B cell (primary cell): Measurements from ENCODE around the gene MLIP. TPM values are rescaled to one million over a fixed set of nuclear protein-coding genes. Genes with fewer than 3 reads are reported as not detected.

Source experiments
- ATAC-seq: fragments of 200-7000 bp; cut with Tn5 transposase; one replicate; pipeline ENCODE4 v1.10.0; 2021; ENCODE audit warnings: low read depth, mild to moderate bottlenecking, moderate number of reproducible peaks, moderate library complexity
- CTCF ChIA-PET: fragments of 350-600 bp; sonication (Branson Sonifier 250); formaldehyde crosslinking; loops from one replicate; lab custom pipeline; 2021; ENCODE audit warnings: antibody characterized with exemption, inconsistent platforms; lab: Charles Lee
- POLR2A ChIA-PET: fragments of 350-600 bp; sonication (Branson Sonifier 250); formaldehyde crosslinking; loops from one replicate; lab custom pipeline; 2021; ENCODE audit warnings: antibody characterized with exemption; lab: Charles Lee
- DNase-seq: peaks from one replicate; pipeline ENCODE4 v3.0.0; 2013
- H2AFZ ChIP-seq: 2 replicates; pipeline ENCODE4 v1.6.1; 2012; ENCODE audit warnings: mild to moderate bottlenecking, low read depth, low read length; ENCODE audit not compliant: insufficient read depth, poor library complexity, severe bottlenecking
- H3K27ac ChIP-seq, 2 donors: 1 replicate in 1 of 2; 2 replicates in 1 of 2; pipeline ENCODE4 v1.5.1; 2012 to 2013; ENCODE audit warnings: low read length in 2 of 2, mild to moderate bottlenecking in 2 of 2, moderate library complexity in 1 of 2
- H3K27me3 ChIP-seq, 4 experiments: fragments of 200-600 bp in 1 of 4; sonication (generic) in 1 of 4; replicated peaks in 1 of 4; 1 replicate in 2 of 4; 2 replicates in 2 of 4; pipeline versions ENCODE4 v1.6.1 to v1.7.0; 2013 to 2016; ENCODE audit warnings: low read length in 3 of 4, mild to moderate bottlenecking in 2 of 4, mixed read lengths in 1 of 4, moderate library complexity in 1 of 4; ENCODE audit not compliant: insufficient read depth in 4 of 4, control insufficient read depth in 3 of 4; ENCODE audit errors: control extremely low read depth in 1 of 4
- H3K36me3 ChIP-seq, 2 experiments: replicated peaks in 1 of 2; 1 replicate in 1 of 2; 2 replicates in 1 of 2; pipeline versions ENCODE4 v1.6.1 to v1.7.1; 2013; ENCODE audit warnings: low read length in 1 of 2; ENCODE audit not compliant: insufficient read depth in 2 of 2, control insufficient read depth in 1 of 2; ENCODE audit errors: control extremely low read depth in 1 of 2, extremely low read depth in 1 of 2
- H3K4me1 ChIP-seq, 2 donors: fragments of 200-600 bp in 1 of 2; sonication (generic) in 1 of 2; 1 replicate in 1 of 2; 2 replicates in 1 of 2; pipeline versions ENCODE4 v1.5.1 to v1.6.1; 2013 to 2017; ENCODE audit warnings: low read length in 2 of 2; ENCODE audit not compliant: control insufficient read depth in 2 of 2, insufficient read depth in 2 of 2
- H3K4me2 ChIP-seq: replicated peaks from 2 replicates; pipeline ENCODE3; 2012; ENCODE audit warnings: mild to moderate bottlenecking, low read depth, low read length; ENCODE audit not compliant: poor library complexity, severe bottlenecking
- H3K4me3 ChIP-seq, 5 experiments: fragments of 200-600 bp in 1 of 5; sonication (generic) in 1 of 5; 1 replicate in 3 of 5; 2 replicates in 2 of 5; pipeline versions ENCODE4 v1.5.1 to v1.7.0; 2011 to 2016; ENCODE audit warnings: low read length in 4 of 5, mild to moderate bottlenecking in 4 of 5, low read depth in 2 of 5, control low read depth in 1 of 5, moderate library complexity in 1 of 5; ENCODE audit not compliant: insufficient read depth in 1 of 5; ENCODE audit errors: control extremely low read depth in 1 of 5, extremely low read depth in 1 of 5
- H3K79me2 ChIP-seq: fragments of 200-600 bp; sonication (generic); one replicate; pipeline ENCODE4 v1.6.0; 2016; ENCODE audit warnings: low read length; ENCODE audit not compliant: control insufficient read depth, insufficient read depth
- H3K9ac ChIP-seq: fragments of 200-600 bp; sonication (generic); 2 replicates; pipeline ENCODE4 v1.6.1; 2017; ENCODE audit warnings: mild to moderate bottlenecking, low read length, moderate library complexity
- H3K9me3 ChIP-seq, 3 donors: one replicate each; pipeline versions ENCODE4 v1.6.1 to v1.7.1; 2013; ENCODE audit warnings: low read length in 2 of 3; ENCODE audit not compliant: control insufficient read depth in 2 of 3, insufficient read depth in 1 of 3; ENCODE audit errors: control extremely low read depth in 1 of 3
- H4K20me1 ChIP-seq: 2 replicates; pipeline ENCODE4 v1.6.0; 2012; ENCODE audit warnings: mild to moderate bottlenecking, low read length; ENCODE audit not compliant: insufficient read depth, control insufficient read depth, poor library complexity, severe bottlenecking
- H3K27ac Mint-ChIP-seq: one replicate; pipeline ENCODE4 v1.8.0; 2021; ENCODE audit warnings: mixed read lengths
- H3K27me3 Mint-ChIP-seq: one replicate; pipeline ENCODE4 v1.8.0; 2021; ENCODE audit warnings: mixed read lengths
- H3K4me1 Mint-ChIP-seq: one replicate; pipeline ENCODE4 v1.8.0; 2021; ENCODE audit warnings: mixed read lengths
- H3K4me3 Mint-ChIP-seq: one replicate; pipeline ENCODE4 v1.8.0; 2021; ENCODE audit warnings: mixed read lengths
- H3K9me3 Mint-ChIP-seq: one replicate; pipeline ENCODE4 v1.8.0; 2022; ENCODE audit warnings: mixed read lengths; ENCODE audit not compliant: insufficient read depth
- EZH2 ChIP-seq: IDR thresholded peaks from 2 replicates; pipeline ENCODE4 v1.6.1; 2012; ENCODE audit warnings: borderline replicate concordance, low read depth, mild to moderate bottlenecking, moderate library complexity, low read length; ENCODE audit not compliant: insufficient read depth, poor library complexity, severe bottlenecking
- WGBS: methylation state at CpG from one replicate; pipeline ENCODE4 v1.1.5; 2013; ENCODE audit warnings: missing lambda C conversion rate; ENCODE audit not compliant: insufficient coverage; 5-methylcytosine and 5-hydroxymethylcytosine counted together
- intact Hi-C: fragments of 100-400 bp; cut with micrococcal nuclease; formaldehyde crosslinking; loops from one replicate; pipeline ENCODE4 v1.10.0; 2022
- polyA plus RNA-seq: library from polyadenylated mRNA; depleted of rRNA; stranded (reverse); fragments of >200 nt; gene quantifications from 2 replicates; pipeline ENCODE4 v1.2.3, GENCODE V29; 2012
- total RNA-seq, 2 donors: library from RNA; stranded (reverse); fragments of 120-200 nt in 1 of 2; gene quantifications; 1 replicate in 1 of 2; 2 replicates in 1 of 2; pipeline versions ENCODE4 v1.2.3 to v1.2.4, GENCODE V29; 2013 to 2022
- TF ChIP-seq, protein P1 (sequence below): fragments of 200-600 bp; IDR thresholded peaks from one replicate; pipeline ENCODE4 v1.8.0; 2022; ENCODE audit warnings: antibody characterized with exemption, mild to moderate bottlenecking

MLIP gene
- total and polyA plus RNA-seq, 2 donors (not counting 1 experiment from before 2014, with no cell fraction given), result not detected

DNA sequence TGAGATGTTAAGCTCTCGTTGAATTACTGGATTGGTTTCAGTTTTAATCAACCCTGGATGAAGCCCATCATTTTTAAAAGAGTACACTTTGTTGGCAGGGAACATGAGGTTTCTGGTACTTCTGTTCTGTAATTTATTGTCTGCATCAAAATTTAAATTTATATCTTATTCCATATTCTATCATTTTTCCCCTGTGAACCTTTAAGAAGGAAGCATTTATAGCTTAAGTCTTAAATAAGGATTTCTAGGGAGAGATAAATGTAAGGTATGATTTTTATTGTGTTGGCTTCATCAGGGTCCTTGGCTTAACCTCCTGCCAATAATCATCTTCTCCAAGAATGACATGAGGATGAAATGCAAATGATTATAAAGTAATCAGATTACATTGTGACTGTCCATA, 40.6 kb downstream of the MLIP start:
- DNase-seq (no peak), ATAC-seq (no peak)
- Histone ChIP-seq H3K9me3 (peaks cover 0 to 2% (median 0%) of the 10 kb centered on the region in 3 donors), H3K9ac (no peak overlapping the region), H3K4me3 (no peak overlapping the region), H3K4me1 (no peaks in the 10 kb centered on the region), H3K27me3 (no peaks in the 10 kb centered on the region), H3K27ac (no peak overlapping the region), H4K20me1 (no peaks in the 10 kb centered on the region), H3K79me2 (no peaks in the 10 kb centered on the region), H2AFZ (no peak overlapping the region), H3K36me3 (no peaks in the 10 kb centered on the region), H3K4me2 (no peak overlapping the region)
- WGBS, result 40% methylated on average over 1 of the region's 1 CpG
- ChIA-PET POLR2A (no interaction called here), CTCF (no interaction called here)
- no peak overlapping the region for H3K4me3 Mint-ChIP-seq
- no peak overlapping the region for H3K27ac Mint-ChIP-seq
- TF ChIP-seq EZH2, result no peak
- TF ChIP-seq, protein P1, sequence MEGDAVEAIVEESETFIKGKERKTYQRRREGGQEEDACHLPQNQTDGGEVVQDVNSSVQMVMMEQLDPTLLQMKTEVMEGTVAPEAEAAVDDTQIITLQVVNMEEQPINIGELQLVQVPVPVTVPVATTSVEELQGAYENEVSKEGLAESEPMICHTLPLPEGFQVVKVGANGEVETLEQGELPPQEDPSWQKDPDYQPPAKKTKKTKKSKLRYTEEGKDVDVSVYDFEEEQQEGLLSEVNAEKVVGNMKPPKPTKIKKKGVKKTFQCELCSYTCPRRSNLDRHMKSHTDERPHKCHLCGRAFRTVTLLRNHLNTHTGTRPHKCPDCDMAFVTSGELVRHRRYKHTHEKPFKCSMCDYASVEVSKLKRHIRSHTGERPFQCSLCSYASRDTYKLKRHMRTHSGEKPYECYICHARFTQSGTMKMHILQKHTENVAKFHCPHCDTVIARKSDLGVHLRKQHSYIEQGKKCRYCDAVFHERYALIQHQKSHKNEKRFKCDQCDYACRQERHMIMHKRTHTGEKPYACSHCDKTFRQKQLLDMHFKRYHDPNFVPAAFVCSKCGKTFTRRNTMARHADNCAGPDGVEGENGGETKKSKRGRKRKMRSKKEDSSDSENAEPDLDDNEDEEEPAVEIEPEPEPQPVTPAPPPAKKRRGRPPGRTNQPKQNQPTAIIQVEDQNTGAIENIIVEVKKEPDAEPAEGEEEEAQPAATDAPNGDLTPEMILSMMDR, result no peak
- H3K9me3 Mint-ChIP-seq, result peaks cover 2% of the 10 kb centered on the region
- intact Hi-C loops, result no loop called here
- H3K27me3 Mint-ChIP-seq, result no peaks in the 10 kb centered on the region
- H3K4me1 Mint-ChIP-seq, result no peaks in the 10 kb centered on the region

DNA sequence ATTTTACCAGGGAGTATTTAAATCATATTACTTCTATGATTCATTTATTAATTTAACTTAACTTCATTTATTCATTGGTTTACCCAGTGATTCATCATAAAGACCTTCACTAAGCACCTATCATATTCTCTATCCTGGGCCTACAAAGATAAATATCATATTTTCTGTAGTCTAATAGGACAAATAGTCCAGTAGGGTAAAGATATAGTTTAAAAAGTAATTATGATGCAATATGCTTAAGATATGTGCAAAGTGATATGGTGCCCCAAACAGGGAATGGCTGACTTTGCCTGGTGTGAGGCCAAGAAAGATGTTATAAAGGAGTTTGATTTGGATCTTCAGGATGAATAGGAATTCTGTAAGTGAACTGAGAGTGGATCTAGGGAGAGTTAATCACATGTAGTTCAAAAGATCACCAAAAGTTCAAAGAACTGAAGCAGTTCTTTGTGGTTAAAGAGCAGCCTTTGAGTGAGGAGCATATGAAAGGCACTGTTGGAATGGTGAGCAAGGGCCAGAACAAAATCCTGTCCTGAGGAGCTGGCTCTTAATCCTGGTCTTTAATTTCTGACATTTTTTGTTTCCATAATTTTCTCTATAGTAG, 45.5 kb downstream of the MLIP start:
- no peak for ATAC-seq
- H3K36me3 ChIP-seq, result no peaks in the 10 kb centered on the region
- no peak for DNase-seq
- Mint-ChIP-seq H3K4me1 (no peaks in the 10 kb centered on the region), H3K27me3 (no peaks in the 10 kb centered on the region), H3K4me3 (no peak overlapping the region), H3K9me3 (peaks cover 2% of the 10 kb centered on the region), H3K27ac (no peak overlapping the region)
- POLR2A ChIA-PET, result no interaction called here
- H2AFZ ChIP-seq, result no peak overlapping the region
- H3K79me2 ChIP-seq, result no peaks in the 10 kb centered on the region
- no peaks in the 10 kb centered on the region for H4K20me1 ChIP-seq
- CTCF ChIA-PET, result no interaction called here
- TF ChIP-seq, protein P1, result no peak
- TF ChIP-seq EZH2, result no peak
- intact Hi-C loops, result no loop called here
- H3K27ac ChIP-seq, result no peak overlapping the region
- H3K4me2 ChIP-seq, result no peak overlapping the region
- no peak overlapping the region for H3K9ac ChIP-seq
- H3K9me3 ChIP-seq, result peaks cover 0 to 2% (median 0%) of the 10 kb centered on the region in 3 donors
- H3K27me3 ChIP-seq, result no peaks in the 10 kb centered on the region
- no peaks in the 10 kb centered on the region for H3K4me1 ChIP-seq
- no peak overlapping the region for H3K4me3 ChIP-seq
